Left ventricle myocardium inferior (tissue), 1 donor: ENCODE results near the gene ACSBG1. TPM values are rescaled to one million over a fixed set of nuclear protein-coding genes. Genes with fewer than 3 reads are reported as not detected.

Source experiments
- DNase-seq: peaks from one replicate; pipeline ENCODE4 v3.0.0-alpha.2; 2020
- H3K27ac ChIP-seq: fragments of 200-600 bp; replicated peaks from 2 replicates; pipeline ENCODE4 v1.8.0; 2021
- H3K27me3 ChIP-seq: fragments of 200-600 bp; 2 replicates; pipeline ENCODE4 v1.8.0; 2021; ENCODE audit warnings: low read depth
- H3K36me3 ChIP-seq: fragments of 200-600 bp; 2 replicates; pipeline ENCODE4 v1.8.0; 2021
- H3K4me1 ChIP-seq: fragments of 200-600 bp; 2 replicates; pipeline ENCODE4 v1.8.0; 2021
- H3K4me3 ChIP-seq: fragments of 200-600 bp; 2 replicates; pipeline ENCODE4 v1.8.0; 2021; ENCODE audit warnings: mild to moderate bottlenecking, moderate library complexity
- H3K9me3 ChIP-seq: fragments of 200-600 bp; replicated peaks from 2 replicates; pipeline ENCODE4 v1.8.0; 2021
- intact Hi-C: fragments of 100-400 bp; cut with micrococcal nuclease; formaldehyde crosslinking; loops from one replicate; pipeline ENCODE4 v1.11.0; 2022
- total RNA-seq: library from RNA; stranded (reverse); fragmentation: NEBNext Ultra II Directional; extraction: Animal tissue kit (Norgen Biotek cat#: 25700); gene quantifications from one replicate; pipeline ENCODE4 v1.2.1, GENCODE V29; 2021
- TF ChIP-seq, protein P1 (sequence below): fragments of 200-600 bp; IDR thresholded peaks from 2 replicates; pipeline ENCODE4 v1.8.0; 2021; ENCODE audit warnings: antibody characterized with exemption, mild to moderate bottlenecking, borderline replicate concordance
- donor health status: DM: no; HTN: yes; CAD: no; lungs with severe emphysema.

Gene ACSBG1
- total RNA-seq, 1 donor from 2014 or later, result 0.25 TPM

DNA sequence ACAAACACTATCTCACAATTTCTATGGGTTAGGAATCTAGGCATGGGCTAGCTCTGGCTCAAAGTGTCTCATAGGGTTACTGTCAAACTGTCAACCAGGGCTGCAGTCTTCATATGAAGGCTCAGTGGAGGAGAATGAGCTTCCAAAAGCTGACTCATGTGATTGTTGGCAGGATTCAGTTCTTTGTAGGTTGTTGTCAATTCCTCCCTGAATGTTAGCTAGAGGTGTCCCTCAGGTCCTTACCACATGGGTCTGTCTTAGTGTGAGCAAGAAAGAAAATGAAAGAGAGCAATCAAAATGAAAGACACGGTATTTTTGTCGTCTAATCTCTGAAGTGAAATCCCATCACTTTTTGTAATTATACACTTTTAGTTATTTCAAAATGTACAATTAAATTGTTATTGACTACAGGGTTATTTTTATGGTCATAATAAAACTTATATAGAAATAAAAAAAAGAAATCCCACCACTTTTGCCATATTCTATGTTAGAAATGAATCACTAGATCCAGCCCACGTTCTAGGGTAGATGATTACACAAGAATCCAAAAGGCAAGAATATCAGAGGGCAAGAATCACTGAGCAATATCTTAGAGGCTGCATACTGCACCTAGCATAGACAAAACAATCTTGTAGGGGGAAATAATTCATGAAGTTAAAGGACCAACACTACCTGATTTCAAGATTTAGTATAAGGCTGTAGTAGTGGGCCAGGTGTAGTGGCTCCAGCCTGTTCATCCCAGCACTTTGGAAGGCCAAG is 8.4 kb downstream of the ACSBG1 start:
- Histone ChIP-seq H3K4me3 (no peak overlapping the region), H3K27ac (no peak overlapping the region), H3K4me1 (peaks cover 28% of the 10 kb centered on the region), H3K27me3 (no peaks in the 10 kb centered on the region), H3K36me3 (peaks cover 2% of the 10 kb centered on the region), H3K9me3 (peaks cover 13% of the 10 kb centered on the region)
- DNase-seq, result no peak
- intact Hi-C loops, result no loop called here
- TF ChIP-seq, protein P1, sequence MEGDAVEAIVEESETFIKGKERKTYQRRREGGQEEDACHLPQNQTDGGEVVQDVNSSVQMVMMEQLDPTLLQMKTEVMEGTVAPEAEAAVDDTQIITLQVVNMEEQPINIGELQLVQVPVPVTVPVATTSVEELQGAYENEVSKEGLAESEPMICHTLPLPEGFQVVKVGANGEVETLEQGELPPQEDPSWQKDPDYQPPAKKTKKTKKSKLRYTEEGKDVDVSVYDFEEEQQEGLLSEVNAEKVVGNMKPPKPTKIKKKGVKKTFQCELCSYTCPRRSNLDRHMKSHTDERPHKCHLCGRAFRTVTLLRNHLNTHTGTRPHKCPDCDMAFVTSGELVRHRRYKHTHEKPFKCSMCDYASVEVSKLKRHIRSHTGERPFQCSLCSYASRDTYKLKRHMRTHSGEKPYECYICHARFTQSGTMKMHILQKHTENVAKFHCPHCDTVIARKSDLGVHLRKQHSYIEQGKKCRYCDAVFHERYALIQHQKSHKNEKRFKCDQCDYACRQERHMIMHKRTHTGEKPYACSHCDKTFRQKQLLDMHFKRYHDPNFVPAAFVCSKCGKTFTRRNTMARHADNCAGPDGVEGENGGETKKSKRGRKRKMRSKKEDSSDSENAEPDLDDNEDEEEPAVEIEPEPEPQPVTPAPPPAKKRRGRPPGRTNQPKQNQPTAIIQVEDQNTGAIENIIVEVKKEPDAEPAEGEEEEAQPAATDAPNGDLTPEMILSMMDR, result no peak

DNA sequence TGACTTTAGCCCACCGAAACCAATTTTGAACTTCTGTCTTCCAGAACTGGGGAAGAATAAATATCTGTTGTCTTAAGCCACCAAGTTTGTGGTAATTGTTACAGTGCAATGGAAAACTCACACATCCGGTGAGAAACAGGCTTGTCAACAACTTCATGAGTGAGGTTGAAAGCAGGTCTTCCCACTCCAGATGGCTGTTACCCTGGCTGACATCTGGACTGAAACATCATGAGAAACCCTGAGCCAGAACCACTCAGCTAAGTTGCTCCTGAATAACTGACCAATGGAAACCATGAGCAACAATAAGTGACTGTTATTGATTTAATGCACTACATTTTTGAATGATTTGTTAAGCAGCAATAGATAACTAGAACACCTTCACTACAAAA is 10.3 kb downstream of the ACSBG1 start:
- Histone ChIP-seq H3K9me3 (peaks cover 13% of the 10 kb centered on the region), H3K27ac (peak overlapping the region; percentile 85), H3K4me1 (peaks cover 45% of the 10 kb centered on the region), H3K4me3 (no peak overlapping the region), H3K36me3 (peaks cover 2% of the 10 kb centered on the region), H3K27me3 (no peaks in the 10 kb centered on the region)
- no peak for DNase-seq
- TF ChIP-seq, protein P1, result no peak
- intact Hi-C loops, result no loop called here

DNA sequence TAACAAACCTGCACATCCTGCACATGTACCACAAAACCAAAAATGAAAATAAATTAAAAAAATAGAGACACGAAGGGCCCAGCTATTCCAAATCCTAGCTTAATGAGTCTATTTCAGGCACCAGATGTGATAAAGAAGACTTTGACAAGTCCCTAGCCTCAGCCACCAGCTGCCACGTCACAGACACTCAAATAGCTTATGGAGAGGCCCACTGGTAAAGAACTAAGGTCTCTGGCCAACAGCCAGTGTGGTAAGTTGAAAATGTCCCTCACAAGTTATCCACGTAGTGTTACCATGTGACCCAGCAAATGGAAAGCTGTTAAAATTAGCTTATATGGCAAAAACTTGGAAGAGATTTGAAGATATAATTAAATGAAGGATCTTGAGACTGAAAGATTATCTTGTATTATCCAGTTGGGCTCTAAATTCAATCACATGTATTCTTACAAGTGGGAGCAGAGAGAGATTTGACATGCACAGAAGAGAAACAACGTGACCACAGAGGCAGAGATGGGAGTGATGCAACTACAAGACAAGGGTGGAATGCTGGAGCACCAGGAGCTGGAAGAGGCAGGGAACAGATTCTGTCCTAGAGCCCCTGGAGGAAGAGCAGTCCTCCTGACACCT is 10.9 kb downstream of the ACSBG1 start:
- H3K36me3 ChIP-seq, result peaks cover 2% of the 10 kb centered on the region

DNA sequence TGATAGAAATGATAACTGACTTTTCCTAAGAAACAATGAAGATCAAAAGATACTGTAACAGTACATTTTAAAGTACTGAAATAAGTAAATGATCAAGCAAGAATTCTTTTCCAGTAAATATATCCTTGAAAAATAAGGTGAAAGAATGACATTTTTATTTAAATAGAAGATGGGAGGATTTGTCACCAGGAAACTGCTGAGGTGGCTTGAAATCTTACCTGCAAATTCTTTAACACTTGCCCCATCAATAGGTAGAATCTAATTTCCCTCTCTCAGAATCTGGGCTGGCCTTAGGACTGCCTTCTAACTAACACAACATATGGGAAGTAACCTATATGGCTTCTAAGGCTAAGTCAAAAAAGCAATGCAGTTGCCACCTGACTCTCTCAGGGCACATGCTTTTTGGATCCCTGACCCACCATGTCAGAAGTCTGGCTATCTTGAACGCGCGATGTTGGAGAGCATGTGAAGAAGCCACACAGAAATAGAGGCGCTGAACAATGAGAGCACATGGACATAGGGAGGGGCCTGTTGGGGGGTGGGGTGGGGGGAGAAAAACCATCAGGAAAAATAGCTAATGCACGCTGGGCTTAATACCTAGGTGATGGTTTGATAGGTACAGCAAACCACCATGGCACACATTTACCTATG is 11.5 kb downstream of the ACSBG1 start:
- Histone ChIP-seq H3K36me3 (peaks cover 2% of the 10 kb centered on the region), H3K27me3 (no peaks in the 10 kb centered on the region), H3K27ac (peak overlapping the region; percentile 85), H3K9me3 (peaks cover 13% of the 10 kb centered on the region), H3K4me3 (no peak overlapping the region), H3K4me1 (peaks cover 49% of the 10 kb centered on the region)
- no peak for DNase-seq
- intact Hi-C loops, result no loop called here
- TF ChIP-seq, protein P1, result no peak

More for the DNA sequence above, 10.9 kb downstream of the ACSBG1 start:
- intact Hi-C loops, result no loop called here
- TF ChIP-seq, protein P1, result no peak
- peak; percentile 55 for DNase-seq
- Histone ChIP-seq H3K4me3 (no peak overlapping the region), H3K4me1 (peaks cover 47% of the 10 kb centered on the region), H3K9me3 (peaks cover 13% of the 10 kb centered on the region), H3K27ac (peak overlapping the region; percentile 85), H3K27me3 (no peaks in the 10 kb centered on the region)

DNA sequence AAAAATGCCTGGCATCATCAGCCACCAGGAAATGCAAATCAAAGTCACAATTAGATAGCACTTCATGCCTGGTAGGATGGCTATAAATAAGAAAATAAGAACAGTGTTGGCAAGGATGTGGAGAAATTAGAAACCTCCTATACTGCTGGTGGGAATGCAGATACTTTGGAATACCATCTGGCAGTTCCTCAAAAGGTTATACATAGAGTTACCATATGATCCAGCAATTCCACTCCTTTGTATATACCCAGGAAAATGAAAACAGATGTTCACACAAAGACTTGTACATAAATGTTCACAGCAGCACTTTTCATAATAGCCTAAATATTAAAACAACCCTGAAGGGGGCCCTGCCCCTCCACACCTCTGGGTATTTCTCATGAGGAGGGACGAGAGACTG is 13.7 kb downstream of the ACSBG1 start:
- Histone ChIP-seq H3K27me3 (no peaks in the 10 kb centered on the region), H3K9me3 (peaks cover 7% of the 10 kb centered on the region), H3K27ac (peak overlapping the region; percentile 85), H3K4me1 (peaks cover 66% of the 10 kb centered on the region), H3K4me3 (no peak overlapping the region), H3K36me3 (peaks cover 2% of the 10 kb centered on the region)
- intact Hi-C loops, result no loop called here
- TF ChIP-seq, protein P1, result no peak
- no peak for DNase-seq
